ENCODE results near the gene PREX1.
A peak's percentile ranks its signal among the peaks of the same experiment; 100 is the strongest.

PREX1 gene

DNA sequence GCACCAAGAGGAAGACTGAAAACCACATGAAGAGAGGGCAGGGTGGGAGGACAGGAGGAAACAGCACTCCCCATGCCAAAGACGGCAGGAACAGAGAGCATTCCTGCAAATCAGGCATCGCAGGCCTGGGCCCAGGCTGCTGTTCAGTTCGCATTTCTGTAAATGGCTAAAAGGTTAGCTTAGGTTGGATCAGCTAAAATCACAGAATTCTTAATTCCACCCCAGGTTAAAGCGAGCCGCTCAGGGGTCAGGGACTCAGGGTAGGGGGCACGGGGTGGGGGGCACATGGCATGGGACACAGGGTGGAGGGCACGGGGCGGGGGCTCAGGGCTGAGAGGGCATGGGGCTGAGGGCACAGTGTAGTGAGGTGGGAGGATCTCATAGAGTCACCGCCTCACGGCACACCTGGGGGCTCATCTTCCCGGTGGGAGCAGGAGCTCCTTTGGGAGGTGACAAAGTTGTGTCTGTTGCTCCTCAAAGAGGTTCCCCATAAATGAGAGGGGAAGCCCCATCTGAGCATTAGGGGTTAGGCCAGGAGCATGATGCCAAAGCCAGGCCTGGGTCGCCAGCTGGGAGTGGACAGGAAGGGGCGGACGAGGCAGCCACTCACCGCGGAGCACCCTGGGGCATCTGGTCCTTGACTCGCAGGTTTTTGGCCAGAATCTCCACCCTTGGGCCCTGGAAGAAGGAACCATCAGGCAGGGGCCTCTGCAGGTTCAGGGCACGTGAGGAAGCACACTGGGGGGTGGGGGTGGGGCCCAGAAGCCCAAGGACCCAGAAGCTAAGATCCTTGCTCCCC is 200.7 kb downstream of the PREX1 start:
- no peak for DNase-seq (ENCODE audit: low read depth in 3 of 3, low spot score in 1 of 3)

DNA sequence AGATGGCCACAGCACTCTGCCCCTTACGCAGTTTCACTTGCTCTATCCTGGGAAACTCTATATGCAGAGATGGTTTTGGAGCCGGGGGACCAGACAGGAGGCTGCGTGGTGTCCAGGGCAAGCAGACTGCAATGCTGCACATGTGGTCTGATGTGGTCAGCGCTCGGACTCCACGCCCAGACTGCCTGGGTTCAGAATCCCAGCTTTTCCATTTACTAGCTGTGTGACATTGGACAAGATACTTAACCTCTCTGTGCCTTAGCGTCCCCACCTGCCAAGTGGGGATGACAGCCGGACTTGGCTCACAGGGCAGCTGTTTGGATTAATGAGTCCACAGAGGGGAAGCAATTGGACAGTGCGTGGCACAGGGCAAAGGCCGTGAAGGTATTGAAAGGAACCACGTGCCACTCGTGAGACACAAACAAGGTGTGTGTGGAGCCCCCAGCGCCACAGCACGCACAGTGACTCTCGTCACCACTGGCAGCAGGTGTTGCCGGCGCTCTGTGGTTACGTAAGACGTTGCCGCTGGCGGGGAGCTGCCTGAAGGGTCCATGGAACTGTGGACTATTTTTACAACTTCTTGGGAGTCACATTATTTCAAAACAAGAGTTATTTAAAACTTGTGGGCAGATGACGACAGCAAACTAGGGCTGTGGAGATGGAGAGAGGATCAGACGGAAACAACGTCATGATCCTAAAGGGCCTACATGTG is 201.4 kb downstream of the PREX1 start:
- no peak for DNase-seq (ENCODE audit: low read depth in 3 of 3, low spot score in 1 of 3)

DNA sequence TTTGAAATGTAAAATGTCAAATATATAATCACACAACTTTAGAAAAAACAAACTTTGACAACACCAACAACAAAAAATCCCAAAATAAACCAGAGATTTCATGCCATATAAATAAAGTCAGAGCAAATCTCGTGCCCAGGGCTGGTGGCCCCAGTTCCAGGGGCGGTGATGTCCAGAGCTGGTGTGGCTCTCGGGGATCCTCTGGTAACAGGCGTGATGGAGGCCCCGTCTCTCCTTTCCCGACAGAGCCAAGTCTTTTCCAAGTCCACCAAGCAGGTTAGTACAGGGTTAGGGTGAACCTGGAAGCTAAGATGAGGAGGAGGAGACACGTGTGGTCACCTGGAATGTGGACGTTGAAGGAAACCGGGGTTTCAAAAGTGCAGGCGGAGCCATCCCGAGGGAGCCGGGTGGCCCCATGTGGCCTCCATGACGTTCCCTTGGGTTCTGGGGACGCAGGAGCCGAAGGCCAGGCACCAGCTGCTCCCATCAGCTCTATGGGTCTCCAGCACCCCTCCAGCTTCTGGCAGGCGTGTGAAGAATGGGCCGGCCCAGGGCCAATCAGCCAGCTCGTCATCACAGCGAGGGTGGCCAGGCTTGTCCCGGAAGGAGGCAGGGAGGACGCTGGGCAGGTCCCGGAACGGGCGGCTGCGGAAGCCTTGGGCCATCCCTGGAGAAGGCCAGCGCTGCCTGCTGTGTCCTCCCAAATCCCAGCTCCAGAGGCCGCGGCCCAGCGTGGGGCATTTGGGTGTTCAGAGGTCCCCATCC is 202.5 kb downstream of the PREX1 start:
- DNase-seq (ENCODE audit: low read depth in 3 of 3, low spot score in 1 of 3) = no peak

DNA sequence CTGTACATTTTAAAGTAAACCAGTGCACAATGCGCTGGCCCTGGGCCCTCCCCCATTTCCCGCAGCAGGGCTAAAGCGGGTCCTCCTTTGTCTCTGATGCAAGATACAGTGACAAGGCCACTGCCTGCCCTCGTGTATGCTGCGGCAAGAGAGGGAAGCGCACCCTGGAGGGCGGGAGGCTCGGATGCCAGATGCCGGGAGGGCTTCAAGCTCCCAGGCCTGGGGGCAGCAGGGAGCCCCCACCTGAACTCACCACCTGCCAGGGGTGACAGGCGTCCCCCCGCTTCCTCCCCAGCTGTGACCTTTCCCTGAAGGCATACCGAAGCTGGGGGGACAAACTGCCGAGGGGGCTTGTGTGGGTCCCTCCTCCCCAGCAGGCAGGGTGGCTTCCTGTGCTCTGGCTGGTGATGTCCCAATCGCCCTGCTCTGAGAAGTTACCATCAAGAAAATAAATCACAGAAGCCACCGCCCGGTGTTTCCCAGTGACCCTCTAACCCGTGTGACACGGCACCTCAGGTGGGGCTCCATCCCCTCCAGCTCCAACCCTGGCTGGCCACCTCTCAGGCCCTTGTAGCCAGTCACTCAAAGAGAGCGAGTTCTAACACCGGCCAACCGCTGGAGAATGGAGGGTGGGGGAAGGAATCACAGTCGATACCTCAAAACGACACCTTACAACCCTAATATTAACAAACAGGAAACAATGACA is 203.3 kb downstream of the PREX1 start:
- no peak for DNase-seq (ENCODE audit: low read depth in 3 of 3, low spot score in 1 of 3)

DNA sequence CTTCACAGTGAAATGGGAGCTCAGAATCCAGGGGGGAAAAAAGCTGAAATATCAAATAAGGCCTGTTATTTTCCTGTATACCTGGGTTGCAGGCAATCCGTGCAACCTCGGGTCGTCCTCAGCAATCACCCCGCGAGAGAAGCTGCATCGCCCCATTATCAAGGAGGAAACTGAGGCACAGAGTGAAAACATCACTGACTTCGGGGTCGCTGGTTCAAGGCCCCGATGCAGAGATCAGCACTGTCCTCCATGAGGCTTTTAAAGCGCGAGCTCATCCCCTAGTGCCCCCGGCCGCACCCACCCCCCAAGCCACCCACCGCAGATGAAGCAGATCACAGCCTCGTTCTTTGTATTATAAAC is 203.9 kb downstream of the PREX1 start:
- DNase-seq (ENCODE audit: low read depth in 3 of 3, low spot score in 1 of 3) = no peak

DNA sequence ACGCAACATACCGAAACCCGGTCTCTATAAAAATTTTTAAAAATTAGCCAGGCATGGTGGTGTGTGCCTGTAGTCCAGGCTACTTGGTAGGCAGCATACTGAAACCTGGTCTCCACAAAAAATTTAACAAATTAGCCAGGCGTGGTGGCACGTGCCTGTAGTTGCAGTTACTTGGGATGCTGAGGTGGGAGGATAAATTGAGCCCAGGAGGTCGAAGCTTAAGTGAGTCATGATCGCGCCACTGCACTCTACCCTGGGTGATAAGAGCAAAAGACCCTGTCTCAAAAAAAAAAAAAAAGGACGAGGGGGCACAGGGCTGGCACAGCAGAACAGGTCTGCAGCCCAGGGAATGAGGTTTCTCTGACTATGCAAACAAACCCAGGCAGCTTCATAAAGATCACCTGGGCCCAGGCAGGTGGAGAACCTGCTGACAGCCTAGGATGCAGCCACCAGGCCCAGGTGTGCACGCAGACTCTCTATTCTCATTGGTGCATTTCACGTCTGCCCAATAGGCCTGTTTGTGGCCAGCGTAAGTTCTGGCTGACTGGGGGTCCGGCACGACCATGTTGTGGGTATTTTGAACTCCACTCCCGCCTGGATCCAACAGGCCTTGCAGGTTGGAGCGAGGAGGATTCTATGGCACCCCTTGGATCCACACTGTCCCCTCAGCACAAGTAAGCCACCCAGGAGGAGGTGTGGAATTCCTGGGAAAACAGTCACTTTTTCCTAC is 204.5 kb downstream of the PREX1 start:
- DNase-seq (ENCODE audit: low read depth in 3 of 3, low spot score in 1 of 3) = no peak

DNA sequence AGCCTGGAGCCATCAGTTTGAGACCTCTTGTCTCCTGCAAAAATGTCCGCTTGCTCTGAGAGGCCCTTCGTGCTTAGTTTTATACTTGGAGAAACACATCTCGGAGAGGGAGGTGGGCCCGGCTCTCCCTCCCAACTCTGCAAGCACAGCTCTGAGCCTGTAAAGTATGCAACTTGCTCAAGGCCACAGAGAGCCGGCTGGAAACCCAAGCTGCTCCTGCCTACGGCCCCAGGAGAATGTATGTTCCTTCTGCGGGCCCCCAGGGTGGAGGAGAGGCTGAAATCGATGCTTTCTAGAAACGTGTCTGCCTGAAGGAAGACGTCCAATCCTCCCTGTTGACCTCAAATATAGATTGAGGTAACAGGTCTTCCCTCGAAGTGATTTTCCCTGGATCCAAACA is 205.4 kb downstream of the PREX1 start:
- no peak for DNase-seq (ENCODE audit: low read depth in 3 of 3, low spot score in 1 of 3)

DNA sequence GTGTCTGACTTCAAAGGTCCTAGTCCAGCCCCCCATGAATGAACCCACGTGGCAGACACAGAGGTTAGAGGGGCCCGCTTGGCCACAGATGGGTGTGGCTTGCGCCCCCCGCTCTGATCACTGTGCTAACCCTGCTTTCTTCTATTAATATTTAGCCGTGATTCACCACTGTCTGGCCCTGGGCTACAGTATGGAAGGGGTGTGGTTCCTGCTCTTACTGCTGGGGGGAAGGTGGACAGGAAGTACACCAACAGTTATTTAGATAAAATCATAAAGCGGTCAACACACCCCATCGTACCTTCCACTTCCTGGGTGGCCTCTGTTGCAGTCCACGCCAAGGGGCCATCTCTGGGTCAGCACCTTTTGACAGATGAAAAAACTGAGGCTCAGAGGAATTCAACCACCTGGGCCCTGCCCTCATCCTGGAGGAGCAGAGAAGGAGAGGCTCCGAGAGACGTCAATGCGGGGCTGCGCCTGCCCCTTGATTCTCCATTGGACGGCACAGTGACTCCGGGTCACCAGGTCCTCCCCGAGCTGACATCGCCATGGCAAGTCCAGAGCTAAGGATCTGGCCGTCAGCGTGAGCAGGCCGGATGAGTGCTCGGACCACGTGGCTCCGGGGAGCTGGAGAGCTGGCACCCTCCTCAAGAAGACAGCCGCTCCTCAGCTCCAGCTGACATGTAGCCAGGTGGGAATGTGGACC is 206.3 kb downstream of the PREX1 start:
- DNase-seq (ENCODE audit: low read depth in 3 of 3, low spot score in 1 of 3) = no peak

DNA sequence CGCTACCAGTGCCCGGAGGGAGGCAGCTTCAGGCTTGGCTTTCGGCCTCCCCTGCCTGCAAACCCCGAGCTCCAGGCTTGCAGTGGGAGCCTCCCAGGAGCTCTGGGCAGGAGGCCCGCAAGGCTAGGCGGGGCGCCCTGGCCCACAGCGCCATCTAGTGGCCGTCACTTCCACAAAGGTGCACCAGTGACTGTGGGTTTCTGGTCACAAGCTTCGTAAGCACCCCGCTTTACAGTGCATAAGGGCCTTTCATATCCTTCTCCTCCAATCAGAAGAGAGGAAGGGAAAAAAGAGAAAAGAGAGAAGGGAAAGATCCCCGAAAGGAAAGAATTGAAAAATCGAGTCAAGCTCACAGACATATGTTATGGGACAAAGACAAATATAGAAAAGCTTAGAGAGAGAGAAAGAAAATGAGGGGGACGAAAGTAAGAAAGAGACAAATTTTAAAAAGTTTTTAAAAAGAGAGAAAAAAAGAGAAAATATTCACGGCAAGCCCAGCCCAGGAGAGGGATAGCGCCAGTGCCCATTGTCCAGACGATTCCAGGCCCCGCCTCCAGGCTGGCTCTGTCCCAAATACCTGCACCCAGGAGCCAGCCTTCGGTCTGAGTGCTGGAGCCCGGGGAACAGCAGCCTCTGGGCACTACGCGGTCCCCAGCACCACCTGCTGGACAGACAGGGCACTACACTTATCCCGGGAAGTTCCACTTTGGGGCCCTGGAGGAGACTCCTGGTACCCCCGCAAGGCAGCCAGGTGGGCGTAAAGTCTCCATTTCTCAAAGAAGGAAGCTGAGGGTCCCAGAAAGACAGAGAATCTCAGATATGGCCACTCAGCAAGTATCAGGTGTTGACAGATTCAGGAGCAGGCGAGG is 207.1 kb downstream of the PREX1 start:
- DNase-seq (ENCODE audit: low read depth in 3 of 3, low spot score in 1 of 3) = peak; percentile 12 to 62 (median 37)

DNA sequence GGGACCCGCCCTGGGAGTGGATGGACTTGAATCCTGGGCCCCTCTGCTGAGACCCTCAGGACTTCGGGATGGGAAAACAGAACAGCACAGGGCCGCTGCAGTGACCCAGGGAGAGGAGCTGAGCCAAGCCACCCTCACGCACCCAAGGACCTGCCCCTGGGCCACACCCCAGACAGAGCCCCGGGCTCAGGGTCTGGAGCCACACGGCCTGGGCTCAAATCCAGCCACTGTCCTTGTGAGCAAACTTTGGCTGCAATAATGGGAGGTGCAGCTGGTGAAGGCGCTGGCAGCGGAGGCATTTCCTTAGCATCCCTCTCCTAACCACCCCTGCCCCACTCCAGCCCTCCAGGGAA is 207.7 kb downstream of the PREX1 start:
- no peak for DNase-seq (ENCODE audit: low read depth in 3 of 3, low spot score in 1 of 3)

DNA sequence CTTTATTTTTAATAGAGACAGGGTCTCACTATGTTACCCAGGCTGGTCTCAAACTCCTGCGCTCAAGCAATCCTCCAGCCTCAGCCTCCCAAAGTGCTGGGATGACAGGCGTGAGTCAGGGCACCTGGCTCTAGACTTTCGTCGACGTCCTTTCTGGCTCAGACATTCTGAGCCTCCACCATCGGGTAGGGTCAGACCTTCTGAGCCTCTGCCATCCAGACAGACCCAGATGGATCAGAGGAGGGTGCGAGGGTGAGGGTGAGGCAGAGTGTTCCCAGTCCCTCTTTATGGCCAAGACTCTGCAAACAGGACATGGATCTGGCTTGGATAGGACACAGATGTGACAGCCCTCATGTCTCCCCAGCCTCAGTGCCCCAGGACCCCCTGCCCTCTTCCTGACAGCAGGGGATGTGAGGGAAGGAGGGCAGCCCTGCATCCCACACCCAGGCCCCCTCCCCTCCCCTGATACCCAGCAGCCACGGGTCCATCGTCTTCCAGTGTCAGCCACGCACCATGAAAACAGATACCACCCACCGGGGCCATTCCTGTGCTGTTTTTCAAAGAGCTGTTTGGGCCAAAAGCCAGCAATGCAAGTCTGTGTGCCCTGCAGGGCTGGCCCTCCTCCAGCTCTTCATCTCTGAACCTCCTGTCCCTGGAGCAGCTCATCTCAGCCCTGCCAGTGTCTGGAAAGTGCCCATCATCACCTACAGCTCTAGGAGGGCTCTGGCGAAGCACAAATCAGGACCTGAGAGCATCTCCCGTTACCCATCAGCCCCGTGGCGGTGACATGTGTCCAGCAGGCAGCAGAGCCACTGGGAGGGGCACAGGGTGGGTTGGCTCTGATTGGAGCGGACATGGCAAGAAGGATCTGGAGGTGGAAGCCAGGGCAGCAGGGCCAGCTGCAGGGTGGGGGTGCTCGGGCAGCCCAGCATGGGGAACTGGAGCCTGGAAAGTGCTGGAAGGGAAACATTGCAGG is 208.4 kb downstream of the PREX1 start:
- DNase-seq (ENCODE audit: low read depth in 3 of 3, low spot score in 1 of 3) = no peak

DNA sequence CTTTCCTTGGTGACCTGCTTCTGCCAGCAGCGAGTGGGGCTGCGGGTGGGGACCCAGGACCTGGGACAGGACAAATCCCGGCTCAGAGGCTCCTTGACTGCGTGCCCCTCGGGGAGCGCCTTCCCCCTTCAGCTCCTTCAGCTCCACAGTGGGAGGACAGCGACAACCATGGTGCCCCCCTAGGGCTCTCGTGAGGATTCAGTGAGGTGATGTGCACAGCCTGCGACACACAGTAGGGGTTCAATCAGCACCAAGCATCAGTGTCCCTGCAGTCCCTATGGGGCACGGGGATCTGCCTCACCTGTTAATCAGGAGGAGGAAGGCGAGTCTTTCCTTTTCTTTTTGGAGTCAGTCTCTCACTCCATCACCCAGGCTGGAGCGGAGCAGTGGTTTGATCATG is 209.2 kb downstream of the PREX1 start:
- DNase-seq (ENCODE audit: low read depth in 3 of 3, low spot score in 1 of 3) = no peak

DNA sequence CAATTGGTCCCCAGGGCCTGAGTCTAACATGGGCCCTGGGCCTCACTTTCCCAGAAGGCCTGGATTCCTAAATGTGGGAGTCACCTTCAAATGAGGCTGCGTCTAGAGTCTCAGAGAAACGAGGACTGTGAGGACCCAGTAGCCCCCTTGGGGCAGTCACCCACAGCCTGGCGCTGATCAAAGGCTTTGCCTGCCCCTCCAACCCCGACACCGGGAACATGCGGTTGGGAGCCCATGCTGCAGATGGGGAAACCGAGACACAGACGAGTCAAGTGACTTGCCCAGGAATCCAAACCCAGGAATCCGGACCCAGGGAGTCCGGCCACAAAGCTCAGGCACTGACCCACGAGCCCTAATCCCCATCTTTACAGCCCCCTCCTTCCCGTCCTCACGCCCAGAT is 209.7 kb downstream of the PREX1 start:
- DNase-seq (ENCODE audit: low read depth in 3 of 3, low spot score in 1 of 3) = no peak

DNA sequence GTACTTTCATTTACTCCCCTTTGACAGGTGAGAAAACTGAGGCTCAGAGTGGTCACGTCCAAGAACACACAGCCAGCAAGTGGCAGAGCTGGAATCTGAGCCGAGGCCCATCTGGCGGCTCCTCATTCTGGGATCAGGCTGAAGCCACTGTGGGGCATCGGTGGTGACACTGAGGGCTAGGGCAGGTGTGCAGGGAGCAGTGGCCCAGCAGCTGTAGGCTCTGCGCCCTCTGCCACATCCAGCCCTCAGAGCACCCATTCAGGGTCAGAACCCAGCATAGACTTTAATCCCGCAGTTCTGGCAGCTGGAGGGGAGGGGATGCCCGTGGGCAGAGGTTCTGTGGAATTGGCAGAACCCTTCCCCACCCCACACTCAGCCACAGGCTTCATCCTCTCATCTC is 210.3 kb downstream of the PREX1 start:
- DNase-seq (ENCODE audit: low read depth in 3 of 3, low spot score in 1 of 3) = no peak

DNA sequence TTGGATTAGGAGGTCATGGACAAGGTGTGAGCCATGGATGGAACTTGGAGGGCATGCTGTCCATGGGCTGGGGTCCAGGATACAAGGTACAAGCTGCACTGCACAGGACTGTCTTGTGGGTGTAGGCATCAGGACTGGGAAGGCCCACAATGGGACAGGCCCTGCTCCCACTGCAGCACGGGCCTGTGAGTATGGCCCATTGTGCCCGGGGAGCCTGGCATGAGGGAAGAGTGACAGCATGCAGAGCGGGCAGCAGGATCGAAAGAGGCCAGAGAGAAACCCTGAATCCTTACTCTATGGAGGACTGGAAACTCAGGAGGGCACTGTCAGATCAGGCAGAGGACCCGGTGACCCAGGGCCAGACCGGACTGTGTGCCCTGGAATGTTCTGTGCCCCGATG is 211.3 kb downstream of the PREX1 start:
- DNase-seq (ENCODE audit: low read depth in 3 of 3, low spot score in 1 of 3) = no peak

DNA sequence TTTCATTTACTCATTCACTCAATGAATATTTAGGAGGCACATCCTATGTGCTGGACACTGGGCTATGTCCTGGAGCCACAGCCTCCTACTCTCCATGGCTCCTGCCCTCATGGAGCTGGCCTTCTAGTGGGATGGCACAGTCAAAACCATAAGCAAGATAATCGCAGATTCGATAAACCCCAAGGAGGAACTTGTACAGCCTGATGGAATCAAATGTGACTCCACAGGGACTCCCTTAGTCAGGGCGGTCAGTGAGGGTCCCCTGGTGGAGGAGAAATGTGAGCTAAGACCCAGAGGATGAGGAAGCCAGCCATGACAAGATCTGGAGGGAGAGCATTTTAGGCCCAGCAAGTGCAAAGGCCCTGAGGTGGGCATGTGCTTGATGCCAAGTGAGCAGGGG is 211.9 kb downstream of the PREX1 start:
- DNase-seq (ENCODE audit: low read depth in 3 of 3, low spot score in 1 of 3) = no peak

DNA sequence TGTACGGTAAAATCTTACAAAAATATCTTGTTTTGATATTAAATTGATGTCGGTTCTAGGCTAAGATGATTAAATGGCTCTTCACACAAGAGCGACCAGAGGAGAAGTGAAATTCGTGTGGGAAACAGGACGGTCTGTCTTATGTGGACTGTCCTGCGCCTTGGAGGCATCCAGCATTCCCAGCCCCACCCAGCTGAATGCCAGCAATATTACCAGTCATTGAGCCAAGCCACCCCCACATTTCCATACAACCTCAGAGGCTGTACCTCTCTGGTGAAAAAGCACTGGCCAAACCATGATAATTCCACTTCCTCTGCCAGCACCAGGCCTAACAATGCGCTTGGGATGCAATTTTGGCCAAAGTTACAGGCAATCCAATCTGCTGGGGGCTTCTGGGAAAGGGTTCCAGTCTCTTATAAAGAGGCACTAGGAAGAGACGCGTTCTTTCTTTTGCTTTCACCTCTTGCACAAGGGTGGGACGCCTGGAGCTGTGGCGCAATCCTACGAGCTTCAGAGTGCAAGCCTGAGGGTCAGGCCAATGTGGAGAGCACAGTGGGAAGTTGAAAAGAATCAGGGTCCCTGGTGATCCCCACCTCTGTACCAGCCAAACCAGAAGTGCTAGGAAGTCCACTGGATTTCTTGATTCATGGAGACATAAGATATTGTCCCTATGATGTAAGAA is 213.1 kb downstream of the PREX1 start:
- DNase-seq (ENCODE audit: low read depth in 3 of 3, low spot score in 1 of 3) = no peak

DNA sequence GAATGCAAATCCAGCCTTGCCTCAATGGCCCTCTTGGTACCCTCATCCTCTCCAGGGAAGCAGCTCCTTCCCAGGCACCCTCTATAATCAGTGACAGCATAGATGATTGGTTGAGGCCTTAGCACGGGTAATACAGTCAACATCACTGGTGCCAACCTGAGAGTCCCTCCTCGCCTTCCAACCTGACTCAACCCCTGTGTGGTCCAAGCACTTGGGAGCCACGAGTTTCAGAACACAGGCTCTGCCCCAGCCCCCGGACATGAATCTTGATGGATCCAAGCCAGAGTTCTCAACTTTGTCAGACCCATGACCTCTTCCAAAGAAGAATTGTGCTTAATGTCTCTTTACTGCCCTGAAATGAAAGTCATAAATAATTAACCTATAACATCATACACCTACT is 213.9 kb downstream of the PREX1 start:
- DNase-seq (ENCODE audit: low read depth in 3 of 3, low spot score in 1 of 3) = no peak
